ENCODE data around the gene HNRNPLL. TPM values are rescaled to one million over a fixed set of nuclear protein-coding genes. Genes with fewer than 3 reads are reported as not detected.
"Not testable (repeated sequence)": the region's sequence is repeated elsewhere in the genome, so short reads cannot be mapped to it uniquely, and the experiment has no call there.

HNRNPLL gene
- total and polyA plus RNA-seq, 3 donors from 2014 or later, result 82.0 to 107 (median 85.1) TPM

- Histone ChIP-seq H3K27me3 (no peaks in the 10 kb centered on the region), H3K4me1 (no peaks in the 10 kb centered on the region), H3K36me3 (ENCODE audit: low read depth, missing control alignments) (no peaks in the 10 kb centered on the region), H3K4me3 (no peak overlapping the region), H3K9me3 (no peaks in the 10 kb centered on the region), H3K27ac (no peak overlapping the region)
- DNase-seq, result no peak
- 67% methylated on average over 4 of the region's 4 CpGs for WGBS, 2 donors
- TF ChIP-seq CTCF (IDR thresholded peaks at IDR 0.05) (no peak), POLR2A (IDR thresholded peaks at IDR 0.05) (no peak)
- intact Hi-C loops (cut with DNase I; ENCODE audit: low total_unique reads), result no loop called here
Observed at GRCh38 chr2:38549851-38550250, 52.9 kb downstream of the HNRNPLL start.

- 57 to 63% methylated on average over 7 of the region's 7 CpGs for WGBS, 2 donors
- intact Hi-C loops (cut with DNase I; ENCODE audit: low total_unique reads), result no loop called here
- no peak for DNase-seq
- no peak overlapping the region for H3K27ac ChIP-seq
- TF ChIP-seq POLR2A (IDR thresholded peaks at IDR 0.05) (no peak), CTCF (IDR thresholded peaks at IDR 0.05) (no peak)
- no peaks in the 10 kb centered on the region for H3K4me1 ChIP-seq
- H3K4me3 ChIP-seq, result no peak overlapping the region
- H3K36me3 ChIP-seq (ENCODE audit: low read depth, missing control alignments), result no peaks in the 10 kb centered on the region
- no peaks in the 10 kb centered on the region for H3K27me3 ChIP-seq
- no peaks in the 10 kb centered on the region for H3K9me3 ChIP-seq
Observed at GRCh38 chr2:38549071-38549704, 53.5 kb downstream of the HNRNPLL start.

DNA sequence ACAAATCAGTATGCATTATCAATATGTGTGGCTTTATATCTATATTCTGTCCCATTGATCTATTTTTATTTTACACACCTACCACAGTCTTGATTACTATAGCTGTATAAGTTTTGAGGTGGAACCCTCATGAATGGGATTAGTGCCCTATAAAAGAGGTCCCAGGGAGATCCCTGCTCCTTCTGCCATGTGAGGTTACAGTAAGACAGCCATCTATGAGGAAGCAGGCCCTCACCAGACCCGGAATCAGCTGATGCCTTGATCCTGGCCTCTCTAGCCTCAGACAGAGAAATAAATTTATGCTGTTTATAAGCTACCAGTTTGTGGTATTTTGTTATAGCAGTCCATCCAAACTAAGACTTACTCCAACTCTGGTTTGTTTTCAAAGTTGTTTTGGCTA lies 54.9 kb downstream of the HNRNPLL start:
- TF ChIP-seq CTCF (IDR thresholded peaks at IDR 0.05), result no peak
- TF ChIP-seq POLR2A (IDR thresholded peaks at IDR 0.05), result no peak
- H3K27me3 ChIP-seq, result no peaks in the 10 kb centered on the region
- H3K4me3 ChIP-seq, result no peak overlapping the region
- H3K27ac ChIP-seq, result no peak overlapping the region
- H3K36me3 ChIP-seq (ENCODE audit: low read depth, missing control alignments), result no peaks in the 10 kb centered on the region
- WGBS, 2 donors, result 90 to 94% methylated on average over 1 of the region's 1 CpG
- intact Hi-C loops (cut with DNase I; ENCODE audit: low total_unique reads), result no loop called here
- H3K9me3 ChIP-seq, result no peaks in the 10 kb centered on the region
- DNase-seq, result no peak
- H3K4me1 ChIP-seq, result peaks cover under 1% of the 10 kb centered on the region

DNA sequence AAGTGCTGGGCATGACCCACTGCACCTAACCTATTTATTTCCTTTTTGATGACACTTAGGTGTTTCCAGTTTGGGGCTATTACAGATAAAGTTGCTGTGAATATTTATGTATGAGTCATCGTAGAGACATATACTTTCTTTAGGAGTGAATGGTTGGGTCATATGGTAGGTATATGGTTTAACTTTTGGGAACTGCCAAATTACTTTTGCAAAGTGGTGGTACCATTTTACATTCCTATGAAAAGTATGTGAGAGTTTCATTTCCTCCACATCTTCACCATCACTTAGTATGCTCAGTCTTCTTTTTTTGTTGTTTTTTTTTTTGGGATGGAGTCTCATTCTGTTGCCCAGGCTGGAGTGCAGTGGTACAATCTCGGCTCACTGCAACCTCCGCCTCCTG lies 56.1 kb downstream of the HNRNPLL start:
- Histone ChIP-seq H3K9me3 (no peaks in the 10 kb centered on the region), H3K36me3 (ENCODE audit: low read depth, missing control alignments) (no peaks in the 10 kb centered on the region), H3K27me3 (no peaks in the 10 kb centered on the region), H3K4me1 (peaks cover 13% of the 10 kb centered on the region), H3K27ac (no peak overlapping the region), H3K4me3 (no peak overlapping the region)
- 79 to 84% methylated on average over 3 of the region's 3 CpGs for WGBS, 2 donors
- TF ChIP-seq CTCF (IDR thresholded peaks at IDR 0.05) (no peak), POLR2A (IDR thresholded peaks at IDR 0.05) (no peak)
- DNase-seq, result no peak
- intact Hi-C loops (cut with DNase I; ENCODE audit: low total_unique reads), result no loop called here

DNA sequence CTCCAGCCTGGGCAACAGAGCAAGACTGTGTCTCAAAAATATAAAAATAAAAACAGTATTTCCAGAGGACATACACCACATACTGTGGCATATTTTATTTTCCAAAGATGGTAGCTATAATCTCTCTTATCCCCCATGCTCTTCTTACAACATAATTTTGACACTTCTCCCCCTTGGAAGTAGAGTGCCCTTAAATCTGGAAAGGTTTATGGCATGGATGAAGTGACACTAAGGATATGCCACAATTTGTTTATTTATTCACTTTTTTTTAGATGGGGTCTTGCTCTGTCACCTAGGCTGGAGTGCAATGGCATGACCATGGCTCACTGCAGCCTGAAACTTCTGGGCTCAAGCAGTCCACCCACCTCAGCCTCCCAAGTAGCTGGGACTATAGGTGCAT lies 56.7 kb downstream of the HNRNPLL start:
- H3K27me3 ChIP-seq, result no peaks in the 10 kb centered on the region
- TF ChIP-seq POLR2A (IDR thresholded peaks at IDR 0.05), result no peak
- no peak for TF ChIP-seq CTCF (IDR thresholded peaks at IDR 0.05)
- H3K4me3 ChIP-seq, result no peak overlapping the region
- no peaks in the 10 kb centered on the region for H3K9me3 ChIP-seq
- no peak overlapping the region for H3K27ac ChIP-seq
- intact Hi-C loops (cut with DNase I; ENCODE audit: low total_unique reads), result no loop called here
- peaks cover 13% of the 10 kb centered on the region for H3K4me1 ChIP-seq
- no peak for DNase-seq
- no peaks in the 10 kb centered on the region for H3K36me3 ChIP-seq (ENCODE audit: low read depth, missing control alignments)

GRCh38 chr2:38542248-38542631 lies 60.5 kb downstream of the HNRNPLL start:
- H3K36me3 ChIP-seq (ENCODE audit: low read depth, missing control alignments); intact Hi-C loops (cut with DNase I; ENCODE audit: low total_unique reads); H3K27me3 ChIP-seq; H3K4me3 ChIP-seq; H3K9me3 ChIP-seq; DNase-seq; H3K27ac ChIP-seq: not testable (repeated sequence)
- peaks cover 20% of the 10 kb centered on the region for H3K4me1 ChIP-seq
- WGBS, 2 donors, result 68 to 84% methylated on average over 4 of the region's 4 CpGs

All from testis (tissue), 3 donors.